Smooth muscle cell (in vitro differentiated cells): ENCODE measurements around the gene GBA2. TPM values are rescaled to one million over a fixed set of nuclear protein-coding genes. Genes with fewer than 3 reads are reported as not detected.

Source experiments
- DNase-seq: peaks from one replicate; lab custom pipeline; 2025; ENCODE audit not compliant: unreplicated experiment; lab: John Stamatoyannopoulos, UW
- H2AFZ ChIP-seq: fragments of 200-600 bp; sonication (generic); 2 replicates; pipeline ENCODE4 v1.6.0; 2016; ENCODE audit warnings: antibody characterized with exemption, low read depth, mild to moderate bottlenecking
- H3F3A ChIP-seq: fragments of 200-600 bp; sonication (generic); 2 replicates; pipeline ENCODE4 v1.6.0; 2017; ENCODE audit warnings: antibody characterized with exemption, low read depth
- H3K27ac ChIP-seq: fragments of 200-600 bp; sonication (generic); 2 replicates; pipeline ENCODE4 v1.5.1; 2016; ENCODE audit warnings: low read depth, mild to moderate bottlenecking
- H3K27me3 ChIP-seq: fragments of 200-600 bp; sonication (generic); 2 replicates; pipeline ENCODE4 v1.6.1; 2016; ENCODE audit warnings: low read depth, mild to moderate bottlenecking
- H3K36me3 ChIP-seq: fragments of 200-600 bp; sonication (generic); 2 replicates; pipeline ENCODE4 v1.5.1; 2016; ENCODE audit warnings: low read depth
- H3K4me1 ChIP-seq: fragments of 200-600 bp; sonication (generic); 2 replicates; pipeline ENCODE4 v1.5.1; 2016; ENCODE audit warnings: low read depth
- H3K4me2 ChIP-seq: fragments of 200-600 bp; sonication (generic); 2 replicates; pipeline ENCODE4 v1.6.0; 2016; ENCODE audit warnings: mild to moderate bottlenecking
- H3K4me3 ChIP-seq: fragments of 200-600 bp; sonication (generic); 2 replicates; pipeline ENCODE4 v1.5.1; 2016; ENCODE audit warnings: mild to moderate bottlenecking
- H3K79me2 ChIP-seq: fragments of 200-600 bp; sonication (generic); 2 replicates; pipeline ENCODE4 v1.6.0; 2016; ENCODE audit warnings: low read depth, mild to moderate bottlenecking
- H3K9ac ChIP-seq: fragments of 200-600 bp; sonication (generic); 2 replicates; pipeline ENCODE4 v1.6.0; 2016; ENCODE audit warnings: low read depth
- H3K9me3 ChIP-seq: fragments of 200-600 bp; sonication (generic); replicated peaks from 2 replicates; pipeline ENCODE4 v1.5.1; 2016; ENCODE audit warnings: low read depth
- H4K20me1 ChIP-seq: fragments of 200-600 bp; sonication (generic); 2 replicates; pipeline ENCODE4 v1.6.0; 2016; ENCODE audit warnings: low read depth
- WGBS: methylation state at CpG from one replicate; pipeline ENCODE4 v1.1.7; 2016; ENCODE audit warnings: low lambda C conversion rate; 5-methylcytosine and 5-hydroxymethylcytosine counted together
- polyA plus RNA-seq: library from polyadenylated mRNA; unstranded; fragments of >200 nt; fragmentation: Nextera tagmentation; extraction: Ambion mirVana; gene quantifications from 2 replicates; pipeline ENCODE4 v1.2.1, GENCODE V29; 2016
- total RNA-seq: library from RNA; depleted of rRNA; stranded (reverse); fragments of >200 nt; gene quantifications from 2 replicates; pipeline ENCODE4 v1.2.3, GENCODE V29; 2014
- TF ChIP-seq, protein P1 (sequence below): fragments of 200-600 bp; sonication (generic); IDR thresholded peaks from 2 replicates; pipeline ENCODE4 v1.5.1; 2017; ENCODE audit warnings: borderline replicate concordance, mild to moderate bottlenecking, antibody characterized with exemption; ENCODE audit not compliant: insufficient read depth, poor library complexity, severe bottlenecking

Gene GBA2
- total and polyA plus RNA-seq, 2 experiments from 2014 or later: 35.3 to 37.8 TPM

DNA sequence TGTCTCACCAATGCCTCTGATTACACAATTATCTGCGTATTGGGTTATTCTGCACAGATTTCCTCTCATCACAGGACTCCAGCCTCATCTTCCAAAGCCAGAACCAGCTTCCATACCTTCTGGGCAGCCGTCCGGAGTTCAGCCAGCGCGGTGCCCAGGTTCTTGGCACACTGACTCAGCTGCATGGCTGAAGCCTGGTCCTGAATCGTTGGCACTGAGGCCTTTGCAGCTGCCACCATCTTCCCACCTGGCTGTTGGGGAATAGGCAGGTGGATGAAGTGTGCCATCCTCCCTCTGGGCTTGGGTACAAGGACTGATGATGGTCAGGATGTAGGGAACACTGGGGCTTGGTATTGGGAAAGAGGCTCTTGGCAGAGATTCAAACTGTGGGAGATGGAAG is 34.9 kb downstream of the GBA2 start:
- 97% methylated on average over 6 of the region's 6 CpGs for WGBS
- Histone ChIP-seq H3K9me3 (no peaks in the 10 kb centered on the region), H3K36me3 (peaks cover 26% of the 10 kb centered on the region), H3K27ac (no peak overlapping the region), H2AFZ (no peak overlapping the region), H3K9ac (no peak overlapping the region), H3K4me3 (no peak overlapping the region), H3F3A (peaks cover 3% of the 10 kb centered on the region), H3K27me3 (no peaks in the 10 kb centered on the region), H4K20me1 (peaks cover 15% of the 10 kb centered on the region), H3K4me2 (no peak overlapping the region), H3K79me2 (no peaks in the 10 kb centered on the region), H3K4me1 (no peaks in the 10 kb centered on the region)
- TF ChIP-seq, protein P1, sequence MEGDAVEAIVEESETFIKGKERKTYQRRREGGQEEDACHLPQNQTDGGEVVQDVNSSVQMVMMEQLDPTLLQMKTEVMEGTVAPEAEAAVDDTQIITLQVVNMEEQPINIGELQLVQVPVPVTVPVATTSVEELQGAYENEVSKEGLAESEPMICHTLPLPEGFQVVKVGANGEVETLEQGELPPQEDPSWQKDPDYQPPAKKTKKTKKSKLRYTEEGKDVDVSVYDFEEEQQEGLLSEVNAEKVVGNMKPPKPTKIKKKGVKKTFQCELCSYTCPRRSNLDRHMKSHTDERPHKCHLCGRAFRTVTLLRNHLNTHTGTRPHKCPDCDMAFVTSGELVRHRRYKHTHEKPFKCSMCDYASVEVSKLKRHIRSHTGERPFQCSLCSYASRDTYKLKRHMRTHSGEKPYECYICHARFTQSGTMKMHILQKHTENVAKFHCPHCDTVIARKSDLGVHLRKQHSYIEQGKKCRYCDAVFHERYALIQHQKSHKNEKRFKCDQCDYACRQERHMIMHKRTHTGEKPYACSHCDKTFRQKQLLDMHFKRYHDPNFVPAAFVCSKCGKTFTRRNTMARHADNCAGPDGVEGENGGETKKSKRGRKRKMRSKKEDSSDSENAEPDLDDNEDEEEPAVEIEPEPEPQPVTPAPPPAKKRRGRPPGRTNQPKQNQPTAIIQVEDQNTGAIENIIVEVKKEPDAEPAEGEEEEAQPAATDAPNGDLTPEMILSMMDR: no peak
- DNase-seq: no peak

DNA sequence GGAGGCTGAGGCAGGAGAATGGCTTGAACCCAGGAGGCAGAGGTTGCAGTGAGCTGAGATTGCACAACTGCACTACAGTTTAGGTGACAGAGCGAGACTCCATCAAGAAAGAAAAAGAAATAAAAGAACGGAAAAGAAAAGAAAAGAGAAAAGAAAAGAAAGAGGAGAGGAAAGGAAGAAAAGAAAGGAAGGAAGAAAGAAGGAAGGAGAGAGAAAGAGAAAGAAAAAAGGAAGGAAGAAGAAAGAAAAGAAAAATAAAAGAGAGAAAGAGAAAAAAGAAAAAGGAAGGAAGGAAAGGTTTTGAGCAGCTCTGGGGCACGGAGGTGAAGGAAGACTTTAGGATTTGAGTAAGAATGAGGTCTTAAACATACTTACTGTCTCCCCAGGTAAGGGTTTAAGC is 35.5 kb downstream of the GBA2 start:
- H3K79me2 ChIP-seq: no peaks in the 10 kb centered on the region
- H3K9ac ChIP-seq: no peak overlapping the region
- no peak overlapping the region for H2AFZ ChIP-seq
- WGBS: 99% methylated on average over 3 of the region's 3 CpGs
- no peaks in the 10 kb centered on the region for H3K9me3 ChIP-seq
- no peak overlapping the region for H3K27ac ChIP-seq
- no peak overlapping the region for H3K4me2 ChIP-seq
- no peaks in the 10 kb centered on the region for H3K27me3 ChIP-seq
- H3K36me3 ChIP-seq: peaks cover 30% of the 10 kb centered on the region
- H3K4me1 ChIP-seq: no peaks in the 10 kb centered on the region
- no peak overlapping the region for H3K4me3 ChIP-seq
- H3F3A ChIP-seq: peaks cover 3% of the 10 kb centered on the region
- TF ChIP-seq, protein P1: no peak
- peaks cover 20% of the 10 kb centered on the region for H4K20me1 ChIP-seq
- no peak for DNase-seq

DNA sequence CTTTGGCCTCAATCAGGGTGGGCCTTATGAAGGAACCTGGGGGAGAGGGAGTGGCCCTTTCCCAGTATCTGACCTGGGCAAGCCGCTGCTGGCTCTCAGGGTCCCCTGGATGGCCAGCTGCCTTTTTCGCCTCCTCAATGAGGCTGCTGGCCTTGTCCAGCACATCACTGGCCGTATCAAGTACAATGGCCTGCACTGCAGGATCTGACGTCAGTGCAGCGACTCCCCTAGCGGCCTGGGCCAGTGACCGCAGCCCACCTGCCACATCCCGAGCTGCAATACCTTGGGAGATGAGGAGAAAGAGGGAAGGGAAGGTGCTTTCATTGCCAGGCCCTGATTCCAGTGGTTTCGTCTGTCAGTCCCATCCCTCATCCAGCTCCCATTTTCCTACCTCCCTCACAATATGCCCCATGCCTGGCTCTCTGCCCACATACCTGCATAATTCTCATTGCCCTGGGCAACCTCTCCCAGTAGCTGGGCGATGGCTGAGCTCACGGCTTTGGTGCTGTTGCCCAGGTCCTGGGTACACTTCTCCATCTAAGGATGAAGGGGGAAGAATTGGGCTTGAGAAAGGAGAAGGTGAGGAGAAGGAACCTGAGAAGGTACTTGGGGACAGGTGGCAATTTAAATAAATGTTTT is 36.1 kb downstream of the GBA2 start:
- no peak for DNase-seq
- Histone ChIP-seq H3K4me3 (no peak overlapping the region), H3K4me2 (no peak overlapping the region), H3K27me3 (no peaks in the 10 kb centered on the region), H3K36me3 (peaks cover 36% of the 10 kb centered on the region), H3K4me1 (no peaks in the 10 kb centered on the region), H3K27ac (no peak overlapping the region), H3K9me3 (no peaks in the 10 kb centered on the region), H4K20me1 (peaks cover 21% of the 10 kb centered on the region), H2AFZ (no peak overlapping the region), H3F3A (peaks cover 3% of the 10 kb centered on the region), H3K9ac (no peak overlapping the region), H3K79me2 (no peaks in the 10 kb centered on the region)
- 93% methylated on average over 11 of the region's 11 CpGs for WGBS
- TF ChIP-seq, protein P1: no peak
